ENCODE results near the gene STMN1.

Gene STMN1

GRCh38 chr1:25876693-25877077 is 29.5 kb downstream of the STMN1 start:
- Histone ChIP-seq H2BK12ac (ENCODE audit: low read length in 2 of 2) (no peak overlapping the region), H2BK120ac (ENCODE audit: low read depth, low read length) (no peak overlapping the region), H2BK15ac (ENCODE audit: low read depth, poor library complexity, severe bottlenecking) (no peak overlapping the region), H3K4me2 (ENCODE audit: low read length, poor library complexity, severe bottlenecking) (no peak overlapping the region), H3K27me3 (ENCODE audit: control insufficient read depth in 1 of 2, insufficient read depth in 1 of 2, low read length in 2 of 2) (peaks cover 0 to 2% of the 10 kb centered on the region in 2 experiments), H2AK5ac (ENCODE audit: low read length, severe bottlenecking) (no peak overlapping the region), H3K18ac (ENCODE audit: low read depth in 1 of 2, low read length in 2 of 2) (no peak overlapping the region), H3K23ac (ENCODE audit: low read length in 2 of 2) (no peak overlapping the region), H4K8ac (ENCODE audit: low read length) (no peak overlapping the region), H3K27ac (ENCODE audit: low read length, poor library complexity, severe bottlenecking) (no peak overlapping the region), H3K36me3 (ENCODE audit: control insufficient read depth in 1 of 2, insufficient read depth in 2 of 2, low read depth in 1 of 2, low read length in 2 of 2) (no peaks in the 10 kb centered on the region), H3K4me3 (ENCODE audit: insufficient read depth in 1 of 2, low read depth in 1 of 2, low read length in 2 of 2) (no peak overlapping the region), H3K14ac (ENCODE audit: low read length in 2 of 2) (no peak overlapping the region), H2AFZ (ENCODE audit: low read depth, low read length) (no peak overlapping the region), H3K79me1 (replicated peaks; ENCODE audit: low read length, poor library complexity, severe bottlenecking) (peaks cover 18% of the 10 kb centered on the region), H3K4ac (ENCODE audit: low read depth in 1 of 2, low read length in 2 of 2) (no peak overlapping the region), H2BK5ac (ENCODE audit: low read depth, low read length, poor library complexity, severe bottlenecking) (no peak overlapping the region), H3K9me3 (ENCODE audit: control insufficient read depth, low read length) (no peaks in the 10 kb centered on the region), H4K91ac (ENCODE audit: low read length) (no peak overlapping the region), H3K4me1 (ENCODE audit: control insufficient read depth, insufficient read depth, low read depth, low read length) (peaks cover 21% of the 10 kb centered on the region), H3K9ac (ENCODE audit: low read length) (no peak overlapping the region)
- no peak for DNase-seq
- WGBS = no CpG with 5 or more reads among the region's 2 CpGs

GRCh38 chr1:25875856-25876692 is 30.1 kb downstream of the STMN1 start:
- H4K91ac ChIP-seq (ENCODE audit: low read length) = no peak overlapping the region
- H3K23ac ChIP-seq (ENCODE audit: low read length in 2 of 2) = no peak overlapping the region
- H3K18ac ChIP-seq (ENCODE audit: low read depth in 1 of 2, low read length in 2 of 2) = peak overlapping the region; percentile 78 to 94
- 8% methylated on average over 28 of the region's 32 CpGs for WGBS
- peak overlapping the region; percentile 24 for H2BK120ac ChIP-seq (ENCODE audit: low read depth, low read length)
- no peak overlapping the region for H3K14ac ChIP-seq (ENCODE audit: low read length in 2 of 2)
- H3K27me3 ChIP-seq (ENCODE audit: control insufficient read depth in 1 of 2, insufficient read depth in 1 of 2, low read length in 2 of 2) = peaks cover 0 to 2% of the 10 kb centered on the region in 2 experiments
- H2BK15ac ChIP-seq (ENCODE audit: low read depth, poor library complexity, severe bottlenecking) = peak overlapping the region; percentile 73
- H3K4ac ChIP-seq (ENCODE audit: low read depth in 1 of 2, low read length in 2 of 2) = peak overlapping the region; percentile 20 to 42
- peak overlapping the region; percentile 29 for H4K8ac ChIP-seq (ENCODE audit: low read length)
- no peaks in the 10 kb centered on the region for H3K36me3 ChIP-seq (ENCODE audit: control insufficient read depth in 1 of 2, insufficient read depth in 2 of 2, low read depth in 1 of 2, low read length in 2 of 2)
- peak overlapping the region; percentile 86 for H3K4me2 ChIP-seq (ENCODE audit: low read length, poor library complexity, severe bottlenecking)
- peak overlapping the region; percentile 74 to 89 for H3K4me3 ChIP-seq (ENCODE audit: insufficient read depth in 1 of 2, low read depth in 1 of 2, low read length in 2 of 2)
- no peak for DNase-seq
- peak overlapping the region; percentile 73 for H2AFZ ChIP-seq (ENCODE audit: low read depth, low read length)
- peaks cover 27% of the 10 kb centered on the region for H3K4me1 ChIP-seq (ENCODE audit: control insufficient read depth, insufficient read depth, low read depth, low read length)
- peak overlapping the region; percentile 13 for H3K27ac ChIP-seq (ENCODE audit: low read length, poor library complexity, severe bottlenecking)
- no peak overlapping the region for H2BK5ac ChIP-seq (ENCODE audit: low read depth, low read length, poor library complexity, severe bottlenecking)
- peak overlapping the region; percentile 88 for H3K9ac ChIP-seq (ENCODE audit: low read length)
- H3K9me3 ChIP-seq (ENCODE audit: control insufficient read depth, low read length) = no peaks in the 10 kb centered on the region
- peaks cover 18% of the 10 kb centered on the region for H3K79me1 ChIP-seq (replicated peaks; ENCODE audit: low read length, poor library complexity, severe bottlenecking)
- no peak overlapping the region for H2AK5ac ChIP-seq (ENCODE audit: low read length, severe bottlenecking)
- no peak overlapping the region for H2BK12ac ChIP-seq (ENCODE audit: low read length in 2 of 2)

GRCh38 chr1:25875154-25875855 is 30.9 kb downstream of the STMN1 start, which contains the start of gene PAQR7:
Gene PAQR7 (minus strand): TSS chr1:25875708. CDS start chr1:25863839, 11,869 bp downstream.
- Histone ChIP-seq H3K4ac (ENCODE audit: low read depth in 1 of 2, low read length in 2 of 2) (peak within 1 kb of the TSS; percentile 71 to 84), H3K9me3 (ENCODE audit: control insufficient read depth, low read length) (no peaks in the 10 kb centered on the region), H4K91ac (ENCODE audit: low read length) (peak within 1 kb of the TSS; percentile 34), H3K23ac (ENCODE audit: low read length in 2 of 2) (peak within 1 kb of the TSS in 1 of 2 experiments; percentile 74), H3K18ac (ENCODE audit: low read depth in 1 of 2, low read length in 2 of 2) (peak within 1 kb of the TSS; percentile 91 to 94), H2AK5ac (ENCODE audit: low read length, severe bottlenecking) (peak within 1 kb of the TSS; percentile 63), H3K4me1 (ENCODE audit: control insufficient read depth, insufficient read depth, low read depth, low read length) (peaks cover 29% of the 10 kb centered on the region), H2BK12ac (ENCODE audit: low read length in 2 of 2) (peak within 1 kb of the TSS; percentile 28 to 92), H2BK15ac (ENCODE audit: low read depth, poor library complexity, severe bottlenecking) (peak within 1 kb of the TSS; percentile 73), H3K4me2 (ENCODE audit: low read length, poor library complexity, severe bottlenecking) (peak within 1 kb of the TSS; percentile 86), H3K14ac (ENCODE audit: low read length in 2 of 2) (peak within 1 kb of the TSS in 1 of 2 experiments; percentile 94), H2BK120ac (ENCODE audit: low read depth, low read length) (peak within 1 kb of the TSS; percentile 24), H4K8ac (ENCODE audit: low read length) (peak within 1 kb of the TSS; percentile 29), H3K79me1 (replicated peaks; ENCODE audit: low read length, poor library complexity, severe bottlenecking) (peaks cover 20% of the 10 kb centered on the region), H3K36me3 (ENCODE audit: control insufficient read depth in 1 of 2, insufficient read depth in 2 of 2, low read depth in 1 of 2, low read length in 2 of 2) (peaks cover 2 to 4% of the 10 kb centered on the region in 2 experiments), H3K27ac (ENCODE audit: low read length, poor library complexity, severe bottlenecking) (peak within 1 kb of the TSS; percentile 30), H2AFZ (ENCODE audit: low read depth, low read length) (peak within 1 kb of the TSS; percentile 73), H3K4me3 (ENCODE audit: insufficient read depth in 1 of 2, low read depth in 1 of 2, low read length in 2 of 2) (peak within 1 kb of the TSS; percentile 74 to 89), H2BK5ac (ENCODE audit: low read depth, low read length, poor library complexity, severe bottlenecking) (peak within 1 kb of the TSS; percentile 53), H3K9ac (ENCODE audit: low read length) (peak within 1 kb of the TSS; percentile 88), H3K27me3 (ENCODE audit: control insufficient read depth in 1 of 2, insufficient read depth in 1 of 2, low read length in 2 of 2) (peaks cover 0 to 2% of the 10 kb centered on the region in 2 experiments)
- WGBS = under 1% methylated on average over 47 of the region's 75 CpGs
- peak; percentile 81 for DNase-seq

Measured in mesenchymal stem cell (in vitro differentiated cells and primary cell).